ENCODE results near the gene TBC1D22A. TPM values are rescaled to one million over a fixed set of nuclear protein-coding genes. Genes with fewer than 3 reads are reported as not detected.

TBC1D22A gene
- total RNA-seq, 4 donors from 2014 or later: 9.2 to 45.3 (median 22.8) TPM

DNA sequence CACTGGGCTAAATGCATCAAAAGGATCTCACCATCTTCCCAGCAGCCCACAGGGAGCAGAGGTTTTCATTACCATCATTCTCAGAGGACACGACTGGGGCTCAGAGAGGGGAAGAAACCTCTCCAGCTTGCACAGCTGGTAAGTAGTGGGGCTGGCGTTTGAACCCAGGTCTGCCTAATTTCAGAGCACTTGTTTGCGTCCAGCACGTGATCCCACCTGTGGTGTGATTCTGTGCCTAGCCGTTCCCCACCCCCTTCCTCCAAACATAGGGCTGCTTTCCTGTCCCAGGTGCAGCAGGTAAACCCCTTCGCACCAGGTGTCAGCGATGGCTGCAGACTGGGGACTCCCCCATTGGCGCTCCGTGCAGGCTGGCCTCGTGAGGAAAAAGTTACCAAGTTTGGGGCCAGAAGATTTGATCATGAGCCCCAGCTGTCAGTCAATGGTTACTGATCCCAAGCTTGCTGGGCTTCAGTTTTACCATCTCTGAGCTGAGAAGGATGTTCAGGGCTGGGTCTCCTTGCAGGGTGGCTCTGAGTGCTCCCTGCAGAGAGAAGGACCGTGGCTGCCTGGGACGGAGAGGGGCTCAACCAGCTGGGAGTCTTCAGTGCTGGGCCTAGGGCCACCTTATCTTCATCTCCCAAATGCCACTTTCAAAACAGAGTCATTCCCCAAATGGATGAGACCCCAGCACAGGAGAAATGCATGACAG, 445.6 kb downstream of the TBC1D22A start:
- no peak overlapping the region for H3K27ac ChIP-seq
- DNase-seq: no peak
- no peaks in the 10 kb centered on the region for H3K4me1 ChIP-seq
- H3K36me3 ChIP-seq: no peaks in the 10 kb centered on the region
- TF ChIP-seq, protein P1, sequence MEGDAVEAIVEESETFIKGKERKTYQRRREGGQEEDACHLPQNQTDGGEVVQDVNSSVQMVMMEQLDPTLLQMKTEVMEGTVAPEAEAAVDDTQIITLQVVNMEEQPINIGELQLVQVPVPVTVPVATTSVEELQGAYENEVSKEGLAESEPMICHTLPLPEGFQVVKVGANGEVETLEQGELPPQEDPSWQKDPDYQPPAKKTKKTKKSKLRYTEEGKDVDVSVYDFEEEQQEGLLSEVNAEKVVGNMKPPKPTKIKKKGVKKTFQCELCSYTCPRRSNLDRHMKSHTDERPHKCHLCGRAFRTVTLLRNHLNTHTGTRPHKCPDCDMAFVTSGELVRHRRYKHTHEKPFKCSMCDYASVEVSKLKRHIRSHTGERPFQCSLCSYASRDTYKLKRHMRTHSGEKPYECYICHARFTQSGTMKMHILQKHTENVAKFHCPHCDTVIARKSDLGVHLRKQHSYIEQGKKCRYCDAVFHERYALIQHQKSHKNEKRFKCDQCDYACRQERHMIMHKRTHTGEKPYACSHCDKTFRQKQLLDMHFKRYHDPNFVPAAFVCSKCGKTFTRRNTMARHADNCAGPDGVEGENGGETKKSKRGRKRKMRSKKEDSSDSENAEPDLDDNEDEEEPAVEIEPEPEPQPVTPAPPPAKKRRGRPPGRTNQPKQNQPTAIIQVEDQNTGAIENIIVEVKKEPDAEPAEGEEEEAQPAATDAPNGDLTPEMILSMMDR (IDR thresholded peaks at IDR 0.05): no peak
- TF ChIP-seq POLR2A (IDR thresholded peaks at IDR 0.05): no peak
- H3K27me3 ChIP-seq: no peaks in the 10 kb centered on the region
- H3K4me3 ChIP-seq: no peak overlapping the region
- intact Hi-C loops (cut with DNase I; ENCODE audit: low total_unique reads): no loop called here
- no peaks in the 10 kb centered on the region for H3K9me3 ChIP-seq

DNA sequence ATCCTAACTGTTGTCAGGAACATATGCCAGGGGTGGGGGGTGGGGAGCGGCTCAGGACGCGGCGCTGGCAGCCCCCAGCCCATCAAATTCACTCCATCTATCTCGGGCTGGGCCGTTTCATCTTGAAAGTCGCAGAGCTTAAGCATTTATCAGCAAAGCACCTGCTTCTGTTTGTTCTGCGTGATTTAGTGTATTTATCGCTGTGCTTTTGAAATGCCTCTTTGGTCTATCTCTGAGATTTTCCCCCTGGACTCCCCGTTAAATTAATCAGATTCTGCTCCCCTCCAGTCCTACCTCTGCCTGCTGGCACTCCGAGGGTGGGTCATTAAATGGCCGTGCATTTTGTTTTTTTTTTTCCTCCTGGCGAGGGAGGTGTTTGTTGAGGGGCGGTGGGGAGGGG, 446.2 kb downstream of the TBC1D22A start:
- H3K4me1 ChIP-seq: no peaks in the 10 kb centered on the region
- no peak overlapping the region for H3K27ac ChIP-seq
- TF ChIP-seq POLR2A (IDR thresholded peaks at IDR 0.05): no peak
- TF ChIP-seq, protein P1 (IDR thresholded peaks at IDR 0.05): no peak
- H3K27me3 ChIP-seq: no peaks in the 10 kb centered on the region
- H3K9me3 ChIP-seq: no peaks in the 10 kb centered on the region
- intact Hi-C loops (cut with DNase I; ENCODE audit: low total_unique reads): no loop called here
- no peak overlapping the region for H3K4me3 ChIP-seq
- no peak for DNase-seq
- no peaks in the 10 kb centered on the region for H3K36me3 ChIP-seq

DNA sequence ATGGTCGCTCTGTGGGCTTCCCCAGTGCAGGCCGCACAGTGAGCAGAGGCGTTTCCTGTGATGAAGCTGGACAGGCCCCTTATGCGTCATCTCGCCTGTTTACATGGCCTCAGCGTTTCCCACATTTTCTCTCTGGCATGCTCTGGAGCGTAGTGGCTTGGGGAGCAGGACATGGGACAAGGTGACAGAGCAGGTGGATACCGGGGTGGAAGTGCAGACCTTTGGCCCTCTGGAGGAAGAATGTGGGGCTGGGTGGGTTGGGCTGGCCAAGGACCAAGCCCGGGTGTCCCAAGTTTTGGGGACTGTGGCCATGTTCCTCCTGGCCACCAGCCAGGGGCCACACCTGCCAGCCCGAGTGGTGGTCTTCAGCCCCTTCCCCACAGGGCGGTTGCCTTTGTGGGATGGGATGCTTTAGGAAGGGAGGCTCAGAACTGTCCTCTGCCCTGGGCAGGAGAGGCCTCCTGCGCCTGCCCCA, 446.6 kb downstream of the TBC1D22A start:
- H3K27me3 ChIP-seq: no peaks in the 10 kb centered on the region
- H3K4me3 ChIP-seq: no peak overlapping the region
- H3K9me3 ChIP-seq: no peaks in the 10 kb centered on the region
- intact Hi-C loops (cut with DNase I; ENCODE audit: low total_unique reads): no loop called here
- H3K36me3 ChIP-seq: no peaks in the 10 kb centered on the region
- TF ChIP-seq, protein P1 (IDR thresholded peaks at IDR 0.05): no peak
- TF ChIP-seq POLR2A (IDR thresholded peaks at IDR 0.05): no peak
- H3K27ac ChIP-seq: no peak overlapping the region
- H3K4me1 ChIP-seq: no peaks in the 10 kb centered on the region
- no peak for DNase-seq

DNA sequence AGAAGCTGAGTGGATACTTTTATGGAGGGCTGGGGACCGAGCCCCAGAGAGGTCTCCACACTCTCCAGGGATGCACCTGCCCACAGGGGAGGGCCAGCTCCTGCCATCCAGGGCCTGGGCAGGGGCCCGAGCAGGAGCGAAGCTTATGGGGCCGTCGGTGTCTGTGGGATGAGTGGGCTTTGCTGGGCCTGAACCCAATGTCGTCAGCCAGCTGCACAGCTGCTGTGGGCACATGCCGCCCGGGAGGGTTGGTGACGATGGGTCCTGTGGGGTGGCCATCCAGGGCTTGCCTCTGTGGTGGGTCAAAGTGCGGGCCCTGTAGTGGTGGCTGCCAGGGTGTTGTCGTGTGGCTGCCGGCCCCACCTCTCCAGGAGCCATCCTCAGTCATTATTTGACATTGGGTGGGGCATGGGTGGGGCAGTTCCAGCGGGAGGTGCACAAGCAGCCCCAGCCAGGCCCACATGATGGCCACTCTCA, 447.1 kb downstream of the TBC1D22A start:
- TF ChIP-seq POLR2A (IDR thresholded peaks at IDR 0.05): no peak
- TF ChIP-seq, protein P1 (IDR thresholded peaks at IDR 0.05): no peak
- intact Hi-C loops (cut with DNase I; ENCODE audit: low total_unique reads): no loop called here
- no peaks in the 10 kb centered on the region for H3K9me3 ChIP-seq

DNA sequence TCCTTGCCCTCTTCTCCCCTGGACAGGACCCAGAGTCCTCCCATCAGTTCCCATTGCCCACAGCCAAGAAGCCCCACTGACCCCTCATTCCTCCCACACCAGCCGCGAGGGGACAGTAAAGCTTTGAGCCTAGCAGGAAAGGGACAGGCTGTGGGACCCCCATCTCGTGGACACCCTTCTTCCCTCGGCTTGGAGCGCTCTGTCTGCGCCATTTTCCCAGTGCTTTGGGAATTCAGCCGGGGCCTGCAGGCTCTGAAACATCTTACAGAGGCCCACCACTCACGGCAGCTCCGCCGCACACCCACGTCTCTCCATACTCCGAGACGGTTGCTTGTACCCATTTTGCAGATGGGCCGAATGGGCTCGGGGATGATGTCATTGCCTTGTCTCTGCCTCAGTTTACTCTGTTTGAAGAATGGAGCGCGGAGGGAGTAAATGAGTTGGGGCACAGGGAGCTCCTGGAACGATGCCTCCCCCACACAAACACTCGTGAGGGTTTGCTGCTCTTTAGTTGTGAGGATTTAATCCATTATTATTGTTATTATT, 447.7 kb downstream of the TBC1D22A start:
- TF ChIP-seq POLR2A (IDR thresholded peaks at IDR 0.05): no peak
- TF ChIP-seq, protein P1 (IDR thresholded peaks at IDR 0.05): no peak
- DNase-seq: no peak
- Histone ChIP-seq H3K36me3 (no peaks in the 10 kb centered on the region), H3K9me3 (no peaks in the 10 kb centered on the region), H3K27ac (no peak overlapping the region), H3K4me1 (no peaks in the 10 kb centered on the region), H3K4me3 (no peak overlapping the region), H3K27me3 (no peaks in the 10 kb centered on the region)
- intact Hi-C loops (cut with DNase I; ENCODE audit: low total_unique reads): no loop called here

More for the DNA sequence above, 447.1 kb downstream of the TBC1D22A start:
- Histone ChIP-seq H3K27ac (no peak overlapping the region), H3K36me3 (no peaks in the 10 kb centered on the region), H3K4me3 (no peak overlapping the region), H3K4me1 (no peaks in the 10 kb centered on the region), H3K27me3 (no peaks in the 10 kb centered on the region)
- DNase-seq: no peak
